Glutamatergic neuron (in vitro differentiated cells): ENCODE measurements around the gene INTS12. TPM values are rescaled to one million over a fixed set of nuclear protein-coding genes. Genes with fewer than 3 reads are reported as not detected.
"Not testable (repeated sequence)": the region's sequence is repeated elsewhere in the genome, so short reads cannot be mapped to it uniquely, and the experiment has no call there.

Source experiments
- DNase-seq: peaks from one replicate; pipeline ENCODE4 v3.0.0; 2022
- H3K27ac Mint-ChIP-seq: one replicate; pipeline ENCODE4 v1.8.0; 2020; ENCODE audit warnings: mild to moderate bottlenecking, mixed read lengths, inconsistent platforms; ENCODE audit not compliant: unreplicated experiment
- H3K27me3 Mint-ChIP-seq: one replicate; pipeline ENCODE4 v1.8.0; 2020; ENCODE audit warnings: mild to moderate bottlenecking, moderate library complexity, mixed read lengths, inconsistent platforms; ENCODE audit not compliant: unreplicated experiment
- H3K36me3 Mint-ChIP-seq: one replicate; pipeline ENCODE4 v1.8.0; 2020; ENCODE audit warnings: mild to moderate bottlenecking, mixed read lengths, inconsistent platforms; ENCODE audit not compliant: unreplicated experiment
- H3K4me1 Mint-ChIP-seq: one replicate; pipeline ENCODE4 v1.8.0; 2020; ENCODE audit warnings: mild to moderate bottlenecking, low read depth, mixed read lengths, inconsistent platforms; ENCODE audit not compliant: unreplicated experiment
- H3K4me3 Mint-ChIP-seq: one replicate; pipeline ENCODE4 v1.8.0; 2020; ENCODE audit warnings: mild to moderate bottlenecking, mixed read lengths, inconsistent platforms; ENCODE audit not compliant: unreplicated experiment
- H3K9me3 Mint-ChIP-seq: one replicate; pipeline ENCODE4 v1.8.0; 2020; ENCODE audit warnings: mild to moderate bottlenecking, moderate library complexity, mixed read lengths, inconsistent platforms; ENCODE audit not compliant: unreplicated experiment
- CTCF ChIP-seq: fragments of 200-600 bp; sonication (generic); IDR thresholded peaks from one replicate; pipeline ENCODE4 v1.5.0; 2021; ENCODE audit not compliant: partially characterized antibody, unreplicated experiment
- total RNA-seq: library from RNA; stranded (reverse); fragmentation: NEBNext Ultra II Directional; extraction: Animal tissue kit (Norgen Biotek cat#: 25700); gene quantifications from one replicate; pipeline ENCODE4 v1.2.1, GENCODE V29; 2021; ENCODE audit not compliant: unreplicated experiment

The INTS12 gene
- total RNA-seq, 1 donor from 2014 or later = 23.5 TPM

GRCh38 chr4:105748222-105748621 lies 39.7 kb upstream of the INTS12 start:
- TF ChIP-seq CTCF = no peak
- H3K4me1 Mint-ChIP-seq = no peaks in the 10 kb centered on the region
- H3K27ac Mint-ChIP-seq = no peak overlapping the region
- no peaks in the 10 kb centered on the region for H3K36me3 Mint-ChIP-seq
- no peak overlapping the region for H3K4me3 Mint-ChIP-seq
- H3K27me3 Mint-ChIP-seq = no peaks in the 10 kb centered on the region
- H3K9me3 Mint-ChIP-seq = no peaks in the 10 kb centered on the region
- no peak for DNase-seq

GRCh38 chr4:105741548-105741947 lies 33.1 kb upstream of the INTS12 start:
- Mint-ChIP-seq H3K36me3 (peaks cover 9% of the 10 kb centered on the region), H3K4me3 (no peak overlapping the region), H3K4me1 (no peaks in the 10 kb centered on the region), H3K27ac (no peak overlapping the region), H3K9me3 (peaks cover 2% of the 10 kb centered on the region), H3K27me3 (no peaks in the 10 kb centered on the region)
- DNase-seq = no peak
- no peak for TF ChIP-seq CTCF

- H3K27ac Mint-ChIP-seq, H3K4me3 Mint-ChIP-seq, H3K27me3 Mint-ChIP-seq, H3K4me1 Mint-ChIP-seq, DNase-seq, H3K9me3 Mint-ChIP-seq: not testable (repeated sequence)
- H3K36me3 Mint-ChIP-seq = peaks cover 33% of the 10 kb centered on the region
Measured at GRCh38 chr4:105735217-105735616, 26.7 kb upstream of the INTS12 start.

- H3K36me3 Mint-ChIP-seq = peaks cover 21% of the 10 kb centered on the region
- H3K4me1 Mint-ChIP-seq, H3K4me3 Mint-ChIP-seq, H3K9me3 Mint-ChIP-seq, DNase-seq, H3K27me3 Mint-ChIP-seq, H3K27ac Mint-ChIP-seq: not testable (repeated sequence)
Measured at GRCh38 chr4:105729895-105730294, 21.4 kb upstream of the INTS12 start.

- Mint-ChIP-seq H3K4me1 (no peaks in the 10 kb centered on the region), H3K36me3 (peaks cover 8% of the 10 kb centered on the region), H3K9me3 (no peaks in the 10 kb centered on the region), H3K27ac (no peak overlapping the region), H3K4me3 (no peak overlapping the region), H3K27me3 (no peaks in the 10 kb centered on the region)
- TF ChIP-seq CTCF = no peak
- no peak for DNase-seq
Measured at GRCh38 chr4:105725623-105726022, 17.1 kb upstream of the INTS12 start.

GRCh38 chr4:105719204-105719603 lies 10.7 kb upstream of the INTS12 start:
- TF ChIP-seq CTCF = no peak
- H3K4me3 Mint-ChIP-seq = no peak overlapping the region
- H3K27me3 Mint-ChIP-seq = no peaks in the 10 kb centered on the region
- no peaks in the 10 kb centered on the region for H3K36me3 Mint-ChIP-seq
- no peak for DNase-seq
- H3K9me3 Mint-ChIP-seq = no peaks in the 10 kb centered on the region
- H3K4me1 Mint-ChIP-seq = no peaks in the 10 kb centered on the region
- H3K27ac Mint-ChIP-seq = no peak overlapping the region
